NCI-H2107 treated with DMSO at 0.1 percent for 48 hours (cell line): ENCODE results near the gene SMYD3.

Experiments
- DNase-seq: peaks from one replicate; lab custom pipeline; 2025; ENCODE audit not compliant: unreplicated experiment; lab: John Stamatoyannopoulos, UW

SMYD3 gene

GRCh38 chr1:246471688-246472087 lies 35.4 kb downstream of the SMYD3 start:
- no peak for DNase-seq

GRCh38 chr1:246470585-246470984 lies 36.5 kb downstream of the SMYD3 start:
- no peak for DNase-seq

- DNase-seq: no peak
Measured at GRCh38 chr1:246462986-246463385, 44.1 kb downstream of the SMYD3 start.

GRCh38 chr1:246460406-246460805 lies 46.7 kb downstream of the SMYD3 start:
- no peak for DNase-seq

GRCh38 chr1:246459221-246459620 lies 47.9 kb downstream of the SMYD3 start:
- DNase-seq: no peak

GRCh38 chr1:246455476-246455875 lies 51.6 kb downstream of the SMYD3 start:
- no peak for DNase-seq

- no peak for DNase-seq
Measured at GRCh38 chr1:246454655-246455054, 52.4 kb downstream of the SMYD3 start.

GRCh38 chr1:246450611-246451251 lies 56.3 kb downstream of the SMYD3 start:
- DNase-seq: peak; percentile 78

- DNase-seq: no peak
Measured at GRCh38 chr1:246448373-246448772, 58.7 kb downstream of the SMYD3 start.

- DNase-seq: no peak
Measured at GRCh38 chr1:246447501-246447900, 59.6 kb downstream of the SMYD3 start.

GRCh38 chr1:246445503-246445902 lies 61.6 kb downstream of the SMYD3 start:
- DNase-seq: no peak

GRCh38 chr1:246444617-246445016 lies 62.5 kb downstream of the SMYD3 start:
- no peak for DNase-seq

- no peak for DNase-seq
Measured at GRCh38 chr1:246437961-246438360, 69.1 kb downstream of the SMYD3 start.

- no peak for DNase-seq
Measured at GRCh38 chr1:246435421-246436041, 71.5 kb downstream of the SMYD3 start.

GRCh38 chr1:246434335-246434734 lies 72.7 kb downstream of the SMYD3 start:
- DNase-seq: no peak

- no peak for DNase-seq
Measured at GRCh38 chr1:246428542-246429308, 78.4 kb downstream of the SMYD3 start.

GRCh38 chr1:246427611-246428010 lies 79.5 kb downstream of the SMYD3 start:
- DNase-seq: no peak

- no peak for DNase-seq
Measured at GRCh38 chr1:246425895-246426294, 81.2 kb downstream of the SMYD3 start.

- DNase-seq: no peak
Measured at GRCh38 chr1:246425139-246425794, 81.8 kb downstream of the SMYD3 start.

GRCh38 chr1:246420300-246420699 lies 86.8 kb downstream of the SMYD3 start:
- DNase-seq: no peak

GRCh38 chr1:246418565-246419312 lies 88.3 kb downstream of the SMYD3 start:
- DNase-seq: no peak
